Mononuclear cell (primary cell): Measurements from ENCODE around the gene FGGY. TPM values are rescaled to one million over a fixed set of nuclear protein-coding genes. Genes with fewer than 3 reads are reported as not detected.

Source experiments
- H3K27me3 ChIP-seq: 2 replicates; pipeline ENCODE4 v1.6.0; 2011; ENCODE audit warnings: low read length, control low read depth; ENCODE audit not compliant: insufficient read depth
- H3K4me1 ChIP-seq: 2 replicates; pipeline ENCODE4 v1.5.1; 2011; ENCODE audit warnings: mild to moderate bottlenecking, low read length, control low read depth; ENCODE audit not compliant: insufficient read depth
- H3K4me3 ChIP-seq: 2 replicates; pipeline ENCODE4 v1.5.1; 2011; ENCODE audit warnings: mild to moderate bottlenecking, low read length, moderate library complexity
- H3K9me3 ChIP-seq: 2 replicates; pipeline ENCODE4 v1.5.1; 2011; ENCODE audit warnings: low read depth, mild to moderate bottlenecking, control low read depth, low read length
- total RNA-seq: library from RNA; depleted of rRNA; stranded (reverse); fragments of >200 nt; gene quantifications from one replicate; pipeline ENCODE4 v1.2.3, GENCODE V29; 2012

The FGGY gene
- total RNA-seq, 1 donor, result 15.2 TPM

DNA sequence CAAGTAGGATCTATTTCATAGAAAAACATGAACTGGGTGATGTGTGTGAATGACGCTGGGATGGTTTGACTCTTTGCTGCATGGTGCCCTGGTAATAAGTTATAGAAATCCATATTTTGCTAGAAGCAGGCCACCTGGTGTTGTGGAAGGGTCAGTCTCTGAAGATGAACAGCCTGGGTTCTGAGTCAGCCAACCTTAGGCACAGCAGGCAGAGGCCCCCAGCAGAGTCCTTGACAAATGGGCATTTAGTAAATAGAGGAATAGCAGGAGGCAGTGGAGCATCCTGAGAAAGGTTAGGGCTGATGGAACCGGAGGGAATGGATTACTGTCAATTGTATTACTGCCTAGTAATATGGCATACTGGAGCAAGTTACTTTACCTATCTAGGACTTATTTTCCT lies 20.9 kb downstream of the FGGY start:
- no peak overlapping the region for H3K4me3 ChIP-seq
- no peaks in the 10 kb centered on the region for H3K9me3 ChIP-seq
- peaks cover 15% of the 10 kb centered on the region for H3K4me1 ChIP-seq
- no peaks in the 10 kb centered on the region for H3K27me3 ChIP-seq

DNA sequence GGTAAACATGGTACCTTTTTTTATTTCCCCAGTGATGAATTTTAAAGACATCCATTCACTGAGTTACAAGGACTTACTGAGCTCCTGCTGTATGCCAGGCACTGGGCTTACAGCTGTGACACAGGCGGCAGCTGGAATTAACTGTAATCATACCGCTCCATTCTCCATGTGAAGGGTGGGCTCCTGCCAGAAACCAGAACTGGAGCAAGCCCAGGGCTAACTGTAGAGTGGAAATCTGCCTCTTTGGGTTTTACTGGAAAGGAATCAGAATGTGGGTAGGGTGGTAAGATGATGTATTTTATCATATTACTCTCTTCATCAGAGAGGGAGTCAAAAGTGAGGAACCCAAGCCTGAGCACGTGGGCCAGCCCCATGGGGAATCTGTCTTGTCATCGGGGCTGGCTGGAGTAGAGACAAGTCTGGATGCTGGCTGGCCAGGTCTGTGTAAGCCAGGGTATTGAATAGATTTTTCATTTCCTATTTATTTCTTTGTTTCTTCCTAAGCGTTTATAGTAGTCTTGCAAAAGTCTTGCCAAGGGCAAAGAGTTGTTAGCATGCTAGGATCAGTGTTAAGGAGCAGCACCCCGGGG lies 21.5 kb downstream of the FGGY start:
- Histone ChIP-seq H3K27me3 (no peaks in the 10 kb centered on the region), H3K9me3 (no peaks in the 10 kb centered on the region), H3K4me3 (no peak overlapping the region), H3K4me1 (peaks cover 15% of the 10 kb centered on the region)

DNA sequence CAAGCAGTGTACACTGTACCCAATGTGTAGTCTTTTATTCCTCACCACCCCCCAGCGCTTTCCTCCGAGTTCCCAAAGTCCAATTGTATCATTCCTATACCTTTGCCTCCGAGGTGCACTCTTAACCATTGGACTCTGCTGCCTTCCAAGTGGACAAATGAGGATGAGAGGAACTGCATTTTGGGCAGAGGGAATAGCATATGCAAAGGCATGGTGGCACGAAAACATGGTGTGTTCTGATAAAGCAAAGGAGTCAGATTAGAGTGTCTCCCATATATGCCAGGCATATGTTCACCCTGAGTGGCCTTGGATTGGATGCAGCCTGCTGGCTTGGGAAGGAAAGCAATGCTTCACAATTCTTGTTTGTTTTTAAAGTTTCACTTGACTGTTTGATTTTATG lies 25.5 kb downstream of the FGGY start:
- Histone ChIP-seq H3K4me1 (peaks cover 4% of the 10 kb centered on the region), H3K9me3 (no peaks in the 10 kb centered on the region), H3K4me3 (no peak overlapping the region), H3K27me3 (no peaks in the 10 kb centered on the region)

DNA sequence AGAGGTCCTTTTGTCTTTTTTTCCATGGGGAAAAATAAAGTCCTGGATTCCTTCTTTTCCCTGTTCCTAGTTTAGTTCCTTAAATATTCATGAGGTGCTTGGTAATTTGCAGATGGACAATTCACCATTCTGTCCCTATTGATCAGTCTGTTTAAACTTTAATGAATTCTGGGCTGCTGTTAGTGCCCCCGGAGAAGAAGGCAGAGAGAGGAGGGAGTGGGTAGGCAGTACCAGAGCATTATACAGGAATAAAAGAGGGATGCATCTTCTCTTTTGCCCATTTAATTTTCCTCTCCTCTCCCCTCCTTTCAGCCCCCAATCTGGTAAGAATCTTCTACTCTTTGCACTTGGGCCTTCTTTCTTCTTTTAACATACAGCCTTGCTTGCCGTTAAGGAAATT lies 25.9 kb downstream of the FGGY start:
- no peaks in the 10 kb centered on the region for H3K27me3 ChIP-seq
- H3K9me3 ChIP-seq, result no peaks in the 10 kb centered on the region
- peaks cover 4% of the 10 kb centered on the region for H3K4me1 ChIP-seq
- no peak overlapping the region for H3K4me3 ChIP-seq

DNA sequence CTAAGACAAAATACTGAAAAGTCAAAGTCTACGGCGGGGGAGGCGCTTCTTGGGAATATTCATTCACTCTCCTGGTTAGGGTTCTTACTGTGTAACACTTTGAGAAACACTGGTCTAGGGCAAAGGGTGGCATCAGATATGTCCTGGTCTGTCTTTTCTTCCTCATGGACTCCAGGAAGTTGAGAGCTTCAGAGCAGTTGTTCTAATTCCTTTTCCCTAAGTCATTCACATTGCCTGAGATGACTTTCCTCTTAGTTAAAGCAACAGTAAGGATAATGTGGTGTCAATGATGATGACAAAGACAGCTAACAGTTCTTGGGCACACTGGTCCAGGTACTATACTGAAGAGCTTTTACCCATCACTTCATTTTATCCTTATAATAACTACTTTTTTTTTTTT lies 27.0 kb downstream of the FGGY start:
- no peaks in the 10 kb centered on the region for H3K4me1 ChIP-seq
- H3K4me3 ChIP-seq, result no peak overlapping the region
- H3K27me3 ChIP-seq, result no peaks in the 10 kb centered on the region
- no peaks in the 10 kb centered on the region for H3K9me3 ChIP-seq

DNA sequence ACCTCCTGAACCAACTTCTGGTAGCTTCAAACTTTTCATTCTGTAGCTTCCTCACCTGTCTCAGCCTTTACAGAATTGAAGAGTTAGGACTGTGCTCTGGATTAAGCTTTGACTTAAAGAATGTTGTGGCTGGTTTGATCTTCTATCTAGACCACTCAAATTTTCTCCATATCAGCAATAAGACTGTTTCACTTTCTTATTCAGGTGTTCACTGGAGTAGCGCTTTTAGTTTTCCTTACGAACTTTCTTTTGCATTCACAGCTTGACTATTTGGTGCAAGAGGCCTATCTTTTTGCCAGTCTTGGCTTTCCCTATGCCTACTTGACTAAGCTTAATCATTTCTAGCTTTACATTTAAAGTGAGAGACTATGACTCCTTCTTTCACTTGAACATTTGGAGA lies 31.5 kb downstream of the FGGY start:
- Histone ChIP-seq H3K9me3 (no peaks in the 10 kb centered on the region), H3K4me1 (peaks cover 4% of the 10 kb centered on the region), H3K27me3 (no peaks in the 10 kb centered on the region), H3K4me3 (no peak overlapping the region)

DNA sequence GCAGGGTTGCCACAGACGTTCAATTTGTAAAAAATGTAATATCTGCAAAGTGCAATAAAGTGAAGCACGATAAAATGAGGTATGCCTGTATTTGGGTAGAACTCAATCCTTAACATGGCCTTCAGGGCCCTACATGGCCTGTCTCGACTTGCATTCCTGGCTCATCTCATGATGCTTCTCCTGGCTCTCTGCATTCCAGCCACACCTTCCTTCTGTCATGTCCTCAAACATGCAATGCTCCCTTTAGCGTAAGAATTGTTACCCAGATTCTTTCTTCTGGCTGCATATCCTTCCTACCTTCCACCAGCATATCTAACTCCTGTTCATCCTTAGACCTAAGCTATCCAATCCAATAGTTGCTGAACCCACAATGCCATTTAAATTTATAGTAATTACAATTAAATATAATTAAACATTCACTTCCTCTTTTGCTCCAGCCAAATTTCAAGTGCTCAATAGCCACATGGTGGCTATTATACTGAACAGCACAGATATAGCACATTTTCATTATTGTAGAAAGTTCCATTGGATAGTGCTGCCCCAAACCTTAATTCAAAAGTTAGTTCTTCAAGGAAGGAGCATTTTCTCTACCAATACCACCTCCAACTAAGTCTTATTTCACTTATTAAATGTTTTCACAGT lies 32.6 kb downstream of the FGGY start:
- Histone ChIP-seq H3K27me3 (no peaks in the 10 kb centered on the region), H3K4me3 (no peak overlapping the region), H3K4me1 (peaks cover 13% of the 10 kb centered on the region), H3K9me3 (no peaks in the 10 kb centered on the region)

DNA sequence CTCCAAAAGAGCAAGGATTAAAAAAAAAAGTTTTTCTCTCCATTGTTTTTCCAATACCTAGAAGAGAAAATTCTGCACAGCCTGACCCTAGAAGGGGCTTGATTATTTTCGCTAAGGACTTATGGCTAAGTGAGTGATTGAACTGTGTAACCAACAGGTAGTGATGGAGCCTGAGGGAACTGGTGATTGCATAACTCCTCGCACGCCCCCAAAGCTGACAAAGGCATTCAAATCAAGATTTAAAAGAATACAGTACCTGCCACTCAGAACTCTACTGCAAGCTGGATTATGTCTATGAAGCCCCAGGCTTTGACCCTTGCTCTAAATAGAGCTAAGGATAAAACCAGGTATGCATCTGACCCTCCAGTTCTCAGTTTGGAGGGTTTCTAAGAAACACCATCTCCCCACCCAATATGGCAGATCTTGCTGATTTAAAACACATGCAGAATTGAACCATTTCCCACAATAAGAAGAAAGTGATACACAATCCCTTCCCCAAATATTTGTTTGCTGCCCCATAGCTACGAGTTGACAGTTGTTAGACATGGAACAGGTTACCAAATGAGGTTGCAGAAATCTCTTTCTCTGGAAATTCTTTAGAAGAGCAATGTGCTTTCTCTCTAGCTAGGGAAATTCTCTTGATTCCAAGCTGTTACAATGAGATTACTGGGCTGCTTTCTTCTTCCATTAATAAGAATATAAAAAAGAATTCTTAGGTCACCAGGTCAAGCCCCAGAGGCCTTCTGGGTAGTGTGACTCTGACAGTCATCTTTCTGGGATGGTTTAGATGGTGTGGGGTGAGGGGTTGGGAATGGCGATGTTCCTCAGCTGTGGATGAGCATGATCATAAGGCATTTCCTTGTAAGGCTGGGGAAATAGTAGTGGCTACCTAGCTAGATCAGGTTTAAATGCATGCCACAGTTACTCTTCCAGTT lies 35.1 kb downstream of the FGGY start:
- H3K4me1 ChIP-seq, result peaks cover 13% of the 10 kb centered on the region
- H3K4me3 ChIP-seq, result no peak overlapping the region
- H3K9me3 ChIP-seq, result no peaks in the 10 kb centered on the region
- H3K27me3 ChIP-seq, result no peaks in the 10 kb centered on the region

DNA sequence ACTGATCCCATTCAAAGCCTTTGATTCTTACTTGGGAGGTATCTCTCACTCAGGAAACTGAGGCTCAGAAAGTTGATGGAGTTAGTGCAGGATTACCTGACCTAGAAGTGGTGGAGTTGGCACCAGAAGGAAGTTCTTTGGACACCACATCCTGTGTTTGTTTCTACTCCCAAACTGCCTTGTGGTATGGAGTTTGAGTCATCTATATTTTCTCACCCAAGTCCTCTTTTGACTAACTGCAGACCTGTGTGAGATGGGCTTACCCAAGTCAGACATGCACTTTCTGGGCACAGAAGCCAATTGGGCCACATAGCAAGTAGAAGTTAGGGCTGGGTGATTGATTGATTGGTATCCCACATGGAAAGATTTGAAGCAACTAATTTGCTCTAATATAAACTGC lies 36.1 kb downstream of the FGGY start:
- H3K4me1 ChIP-seq, result peaks cover 13% of the 10 kb centered on the region
- H3K9me3 ChIP-seq, result no peaks in the 10 kb centered on the region
- H3K27me3 ChIP-seq, result no peaks in the 10 kb centered on the region
- no peak overlapping the region for H3K4me3 ChIP-seq

DNA sequence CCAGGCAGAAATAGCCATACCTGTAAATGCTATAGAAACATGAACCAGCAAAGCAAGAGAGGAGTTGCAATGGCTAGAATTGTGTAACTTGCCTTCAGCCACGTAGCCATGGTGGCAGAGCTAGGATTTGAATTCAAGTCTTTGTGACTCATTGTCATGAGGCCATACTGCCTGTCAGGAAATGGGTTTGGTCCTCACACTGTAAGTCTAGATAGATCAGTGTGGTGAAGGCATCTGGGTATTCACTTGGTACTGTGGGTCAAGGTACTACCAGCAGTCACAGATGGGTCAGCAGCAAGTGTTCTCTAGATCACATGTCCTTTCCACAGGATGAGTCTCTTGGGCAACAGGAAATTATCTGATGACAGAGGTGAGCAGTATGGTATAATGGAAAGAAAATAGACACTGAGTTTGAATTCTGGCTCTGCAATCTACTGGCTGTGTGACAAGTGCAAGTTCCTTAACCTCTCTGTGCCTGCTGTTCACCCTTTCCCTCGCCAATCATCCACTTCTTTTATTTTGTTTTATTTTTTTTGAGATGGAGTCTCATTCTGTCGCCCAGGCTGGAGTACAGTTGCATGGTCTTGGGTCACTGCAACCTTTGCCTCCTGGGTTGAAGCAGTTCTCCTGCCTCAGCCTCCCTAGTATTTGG lies 36.9 kb downstream of the FGGY start:
- Histone ChIP-seq H3K9me3 (no peaks in the 10 kb centered on the region), H3K4me3 (no peak overlapping the region), H3K4me1 (peaks cover 13% of the 10 kb centered on the region), H3K27me3 (no peaks in the 10 kb centered on the region)

DNA sequence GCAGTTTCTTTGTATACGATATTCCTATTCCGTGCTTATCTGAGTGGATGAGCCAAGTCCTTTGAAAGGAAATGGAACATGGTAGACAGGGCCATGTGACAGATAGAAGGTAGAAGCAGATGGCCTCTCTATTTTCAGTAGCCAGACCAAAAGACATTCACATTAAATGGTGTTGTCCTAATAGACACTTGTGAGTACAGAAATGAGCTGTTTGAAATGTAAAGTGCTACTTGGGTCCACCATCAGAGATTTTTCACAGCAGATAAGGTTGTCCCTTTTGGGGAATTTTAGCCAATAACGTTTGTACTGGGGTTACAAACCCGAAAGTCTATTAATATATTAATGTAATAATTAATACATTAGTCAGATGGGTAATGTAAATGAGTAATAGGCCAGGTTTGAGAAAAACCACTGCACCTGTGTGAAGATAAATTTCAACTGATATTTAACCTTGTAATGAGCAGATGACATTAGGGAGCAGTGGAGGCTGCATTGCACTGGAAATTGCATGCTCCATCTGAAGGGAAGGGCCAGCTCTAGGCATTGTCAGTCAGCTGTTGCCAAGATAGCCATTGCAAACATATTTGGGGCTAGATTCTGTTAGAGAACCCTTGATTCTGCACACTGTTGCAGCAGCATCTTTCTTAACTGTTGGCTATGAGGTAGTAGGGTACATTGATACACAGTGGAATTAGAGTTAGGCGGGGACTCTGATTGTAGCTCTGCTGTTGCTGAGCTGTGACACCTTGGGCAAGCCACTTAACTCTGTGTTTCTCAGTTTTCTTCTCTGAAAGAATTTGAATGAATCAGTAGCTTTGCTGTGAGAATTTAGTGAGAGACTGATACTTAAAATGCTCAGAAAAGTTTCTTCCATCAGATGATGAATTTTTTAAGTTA lies 43.8 kb downstream of the FGGY start:
- Histone ChIP-seq H3K4me1 (no peaks in the 10 kb centered on the region), H3K27me3 (no peaks in the 10 kb centered on the region), H3K9me3 (no peaks in the 10 kb centered on the region), H3K4me3 (no peak overlapping the region)

DNA sequence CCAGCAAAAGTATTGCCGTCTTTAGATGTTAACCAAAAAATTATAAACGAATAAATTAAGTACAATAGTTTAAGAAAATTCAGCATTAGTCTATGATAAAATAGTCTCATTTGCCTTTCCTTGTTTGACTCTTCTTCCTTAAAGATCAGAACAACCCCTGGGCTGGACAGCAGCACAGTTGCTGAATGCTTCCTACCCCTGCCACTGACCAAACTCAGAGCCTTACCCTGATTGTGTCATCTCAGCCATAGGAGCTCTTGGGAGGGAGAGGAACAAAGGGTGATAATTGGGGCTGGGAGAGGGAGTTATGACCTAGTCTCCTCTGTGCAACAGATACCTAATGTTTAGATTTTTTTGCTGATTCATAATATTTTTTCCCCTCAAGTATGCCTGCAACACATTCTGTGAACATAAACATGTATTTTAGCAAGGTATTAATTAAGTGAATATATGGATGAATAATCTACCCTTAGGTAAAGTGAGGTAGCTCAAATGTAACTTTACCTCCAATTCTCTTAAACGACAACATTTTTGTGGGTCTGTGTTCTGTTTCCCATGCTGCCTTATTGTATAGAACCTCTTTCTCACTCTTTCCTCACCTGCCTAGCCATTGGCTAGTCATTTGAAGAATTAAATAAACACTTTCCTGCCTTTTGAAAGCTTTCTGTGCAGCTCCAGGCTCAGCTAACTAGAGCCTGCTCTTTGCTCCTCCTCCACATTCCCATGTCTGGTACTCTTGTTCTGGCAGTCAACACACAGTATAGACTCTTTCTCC lies 46.1 kb downstream of the FGGY start:
- Histone ChIP-seq H3K9me3 (no peaks in the 10 kb centered on the region), H3K4me3 (no peak overlapping the region), H3K4me1 (no peaks in the 10 kb centered on the region), H3K27me3 (no peaks in the 10 kb centered on the region)

DNA sequence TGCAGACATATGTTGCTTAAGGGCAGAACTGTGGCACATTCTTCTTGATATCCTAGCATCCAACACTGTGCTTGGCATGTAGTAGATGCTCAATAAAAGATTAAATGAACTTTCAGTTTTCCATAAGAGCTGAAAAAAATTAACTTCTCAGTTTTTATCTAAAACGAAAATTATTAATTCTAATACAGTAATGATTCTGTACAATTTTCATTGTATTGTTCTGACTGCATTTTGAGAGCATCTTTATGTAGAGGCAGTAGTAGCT lies 46.6 kb downstream of the FGGY start:
- Histone ChIP-seq H3K4me3 (no peak overlapping the region), H3K4me1 (no peaks in the 10 kb centered on the region), H3K9me3 (no peaks in the 10 kb centered on the region), H3K27me3 (no peaks in the 10 kb centered on the region)

DNA sequence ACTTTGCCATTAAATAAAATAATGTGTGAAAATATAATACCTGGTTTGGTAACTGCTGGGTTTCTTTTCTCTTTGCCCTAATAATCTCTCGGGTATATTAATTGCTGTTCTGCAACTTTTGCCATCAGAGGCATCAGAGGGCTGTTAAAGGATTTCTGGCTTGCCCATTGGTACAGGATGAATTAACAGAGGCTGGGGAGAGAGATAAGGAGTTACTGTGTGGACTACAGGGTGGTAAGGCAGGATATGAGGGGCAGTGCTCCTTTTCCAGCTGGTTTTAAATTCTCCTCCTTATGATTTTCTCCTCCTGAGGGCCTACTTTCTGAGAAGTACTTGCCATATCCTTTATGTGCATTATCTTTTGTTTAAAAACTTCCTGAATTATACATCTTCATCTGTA lies 48.3 kb downstream of the FGGY start:
- no peaks in the 10 kb centered on the region for H3K9me3 ChIP-seq
- no peaks in the 10 kb centered on the region for H3K27me3 ChIP-seq
- H3K4me3 ChIP-seq, result no peak overlapping the region
- no peaks in the 10 kb centered on the region for H3K4me1 ChIP-seq
